ENCODE data around the gene UGT3A2.

- TF ChIP-seq CREB5 (CRISPR knock-in tag; IDR thresholded peaks at IDR 0.05; ENCODE audit: low read depth) (no peak), CSRNP3 (CRISPR knock-in tag; IDR thresholded peaks at IDR 0.05) (no peak), TOX (CRISPR knock-in tag; IDR thresholded peaks at IDR 0.05; ENCODE audit: borderline replicate concordance) (no peak), SNAI2 (CRISPR knock-in tag; IDR thresholded peaks at IDR 0.05) (no peak), PATZ1 (CRISPR knock-in tag; IDR thresholded peaks at IDR 0.05; ENCODE audit: borderline replicate concordance) (no peak), RARB (CRISPR knock-in tag; IDR thresholded peaks at IDR 0.05) (no peak), ISL1 (CRISPR knock-in tag; IDR thresholded peaks at IDR 0.05) (no peak), PPARA (CRISPR knock-in tag; IDR thresholded peaks at IDR 0.05; ENCODE audit: borderline replicate concordance) (no peak), ARNTL (CRISPR knock-in tag; IDR thresholded peaks at IDR 0.05; ENCODE audit: borderline replicate concordance, low read depth) (no peak), BACH2 (CRISPR knock-in tag; IDR thresholded peaks at IDR 0.05; ENCODE audit: borderline replicate concordance) (no peak), CSDC2 (CRISPR knock-in tag; IDR thresholded peaks at IDR 0.05) (no peak), ZNF8 (CRISPR knock-in tag; IDR thresholded peaks at IDR 0.05) (no peak), ZC3H10 (CRISPR knock-in tag; IDR thresholded peaks at IDR 0.05) (no peak)
Measured at GRCh38 chr5:36089989-36090388, 23.3 kb upstream of the UGT3A2 start.

Measured in SK-N-SH treated with all-trans-retinoic acid at 6 μM for 48 hours (cell line).